ENCODE results near the gene TRIM15. TPM values are rescaled to one million over a fixed set of nuclear protein-coding genes. Genes with fewer than 3 reads are reported as not detected.

Gene TRIM15
- total RNA-seq, 4 donors from 2014 or later = not detected

- H3K27me3 ChIP-seq = no peaks in the 10 kb centered on the region
- H3K4me1 ChIP-seq = no peaks in the 10 kb centered on the region
- no peak overlapping the region for H3K27ac ChIP-seq
- no peaks in the 10 kb centered on the region for H3K9me3 ChIP-seq
- H3K36me3 ChIP-seq = peaks cover 0 to 92% (median 45%) of the 10 kb centered on the region in 3 donors
- no peak for TF ChIP-seq POLR2A (IDR thresholded peaks at IDR 0.05)
- TF ChIP-seq CTCF (IDR thresholded peaks at IDR 0.05) = no peak
- no peak for TF ChIP-seq EP300 (IDR thresholded peaks at IDR 0.05)
- WGBS, 2 donors = 92% methylated on average over 7 of the region's 7 CpGs
- H3K4me3 ChIP-seq = no peak overlapping the region
- no peak for DNase-seq (ENCODE audit: low spot score in 2 of 2)
These were observed 28.7 kb downstream of the TRIM15 start for GRCh38 chr6:30192076-30192475.

- WGBS, 2 donors = 78 to 83% methylated on average over 8 of the region's 8 CpGs
- H3K27ac ChIP-seq = no peak overlapping the region
- H3K9me3 ChIP-seq = no peaks in the 10 kb centered on the region
- peaks cover 0 to under 1% (median 0%) of the 10 kb centered on the region in 4 donors for H3K4me1 ChIP-seq
- no peak for DNase-seq (ENCODE audit: low spot score in 2 of 2)
- TF ChIP-seq EP300 (IDR thresholded peaks at IDR 0.05) (no peak), CTCF (IDR thresholded peaks at IDR 0.05) (no peak), POLR2A (IDR thresholded peaks at IDR 0.05) (no peak)
- H3K27me3 ChIP-seq = no peaks in the 10 kb centered on the region
- no peak overlapping the region for H3K4me3 ChIP-seq
- peaks cover 0 to 91% (median 41%) of the 10 kb centered on the region in 3 donors for H3K36me3 ChIP-seq
These were observed 31.7 kb downstream of the TRIM15 start for GRCh38 chr6:30194797-30195690.

- WGBS, 2 donors = 87 to 100% methylated on average over 1 of the region's 1 CpG
These were observed 32.6 kb downstream of the TRIM15 start for GRCh38 chr6:30195951-30196350.

GRCh38 chr6:30196376-30196775, 33.0 kb downstream of the TRIM15 start:
- H3K4me1 ChIP-seq = peaks cover 0 to 11% (median 4%) of the 10 kb centered on the region in 4 donors
- no peaks in the 10 kb centered on the region for H3K27me3 ChIP-seq
- H3K9me3 ChIP-seq = no peaks in the 10 kb centered on the region
- H3K36me3 ChIP-seq = peaks cover 0 to 86% (median 33%) of the 10 kb centered on the region in 3 donors
- no peak overlapping the region for H3K4me3 ChIP-seq
- whole genome bisulfite sequencing, 2 donors = 94 to 96% methylated on average over 11 to 12 of the region's 12 CpGs
- TF ChIP-seq CTCF (IDR thresholded peaks at IDR 0.05) = no peak
- no peak for TF ChIP-seq EP300 (IDR thresholded peaks at IDR 0.05)
- no peak for TF ChIP-seq POLR2A (IDR thresholded peaks at IDR 0.05)
- no peak for DNase-seq (ENCODE audit: low spot score in 2 of 2)
- H3K27ac ChIP-seq = no peak overlapping the region

More at GRCh38 chr6:30195951-30196350, 32.6 kb downstream of the TRIM15 start:
- H3K4me1 ChIP-seq = peaks cover 0 to 7% (median 2%) of the 10 kb centered on the region in 4 donors
- no peak overlapping the region for H3K27ac ChIP-seq
- TF ChIP-seq CTCF (IDR thresholded peaks at IDR 0.05) = no peak
- TF ChIP-seq EP300 (IDR thresholded peaks at IDR 0.05) = no peak
- TF ChIP-seq POLR2A (IDR thresholded peaks at IDR 0.05) = no peak
- no peak for DNase-seq (ENCODE audit: low spot score in 2 of 2)
- no peaks in the 10 kb centered on the region for H3K27me3 ChIP-seq
- H3K36me3 ChIP-seq = peaks cover 0 to 90% (median 33%) of the 10 kb centered on the region in 3 donors
- H3K9me3 ChIP-seq = no peaks in the 10 kb centered on the region
- no peak overlapping the region for H3K4me3 ChIP-seq

Measured in tibial nerve (tissue), 4 donors.